GM19467 (cell line): ENCODE measurements around the gene ABCB10.
"Not testable (repeated sequence)": the region's sequence is repeated elsewhere in the genome, so short reads cannot be mapped to it uniquely, and the experiment has no call there.

Experiments used
- ATAC-seq: cut with Tn5 transposase; IDR thresholded peaks from one replicate; pipeline ENCODE4 v1.9.1; 2021; ENCODE audit warnings: mild to moderate bottlenecking, moderate library complexity; ENCODE audit not compliant: unreplicated experiment

ABCB10 gene

GRCh38 chr1:229574679-229575442 lies 16.4 kb upstream of the ABCB10 start:
- ATAC-seq: no peak

- ATAC-seq: no peak
These were observed 13.8 kb upstream of the ABCB10 start for GRCh38 chr1:229572286-229572685.

- ATAC-seq: no peak
These were observed 12.5 kb upstream of the ABCB10 start for GRCh38 chr1:229570891-229571516.

- ATAC-seq: no peak
These were observed 11.8 kb upstream of the ABCB10 start for GRCh38 chr1:229570305-229570704.

- no peak for ATAC-seq
These were observed 8.8 kb upstream of the ABCB10 start for GRCh38 chr1:229567109-229567868.

- ATAC-seq: no peak
These were observed 5.2 kb upstream of the ABCB10 start for GRCh38 chr1:229563701-229564100.

GRCh38 chr1:229563241-229563640 lies 4.7 kb upstream of the ABCB10 start:
- ATAC-seq: no peak

- no peak for ATAC-seq
These were observed 4.2 kb upstream of the ABCB10 start for GRCh38 chr1:229562686-229563085.

GRCh38 chr1:229561141-229561540 lies 2.6 kb upstream of the ABCB10 start:
- ATAC-seq: no peak

- not testable (repeated sequence) for ATAC-seq
These were observed 1.6 kb upstream of the ABCB10 start for GRCh38 chr1:229560124-229560523.

GRCh38 chr1:229559336-229559801 lies 862 bp upstream of the ABCB10 start:
- ATAC-seq: not testable (repeated sequence)

- peak; percentile 25 for ATAC-seq
These were observed 543 bp downstream of the ABCB10 start for GRCh38 chr1:229557913-229558414.

GRCh38 chr1:229557200-229557850 lies 1.2 kb downstream of the ABCB10 start:
- no peak for ATAC-seq

- no peak for ATAC-seq
These were observed 3.5 kb downstream of the ABCB10 start for GRCh38 chr1:229554886-229555621.

GRCh38 chr1:229553621-229554130 lies 4.8 kb downstream of the ABCB10 start:
- ATAC-seq: no peak

- ATAC-seq: no peak
These were observed 5.8 kb downstream of the ABCB10 start for GRCh38 chr1:229552732-229553131.

GRCh38 chr1:229550812-229551567 lies 7.5 kb downstream of the ABCB10 start:
- no peak for ATAC-seq

- no peak for ATAC-seq
These were observed 11.0 kb downstream of the ABCB10 start for GRCh38 chr1:229547542-229547941.

- no peak for ATAC-seq
These were observed 13.9 kb downstream of the ABCB10 start for GRCh38 chr1:229544587-229544986.
